HepG2 (cell line): Measurements from ENCODE around the gene SULT1E1. TPM values are rescaled to one million over a fixed set of nuclear protein-coding genes. Genes with fewer than 3 reads are reported as not detected.

Source experiments
- ATAC-seq: fragments of 200-7000 bp; cut with Tn5 transposase; 3 replicates; pipeline ENCODE4 v1.9.1; 2020; ENCODE audit warnings: mild to moderate bottlenecking, moderate library complexity
- BruUV-seq: library from RNA; stranded (reverse); fragments of 400-500 nt; replicated peaks from 2 replicates; lab custom pipeline; 2021; lab: Mats Ljungman, UMichigan
- CTCF ChIA-PET: fragments of 300-600 bp; formaldehyde crosslinking; extraction: SDS; loops from one replicate; lab custom pipeline; 2021; ENCODE audit warnings: low total read pairs, inconsistent platforms, low intra/inter-chr PET ratio; lab: Yijun Ruan, JAX
- POLR2A ChIA-PET: fragments of 350-600 bp; sonication (Branson Sonifier 250); formaldehyde crosslinking; loops from one replicate; lab custom pipeline; 2020; ENCODE audit warnings: antibody characterized with exemption, inconsistent platforms; lab: Yijun Ruan, JAX
- DNase-seq: peaks from one replicate; pipeline ENCODE4 v3.0.0-alpha.2; 2015; ENCODE audit warnings: low spot score
- FAIRE-seq: peaks from 3 replicates; lab custom pipeline; 2011; peaks lifted over from hg19 to GRCh38; lab: Jason Lieb, UNC
- H2AFZ ChIP-seq: one replicate; pipeline ENCODE4 v1.6.1; 2011; ENCODE audit warnings: low read length, inconsistent platforms
- H3K27ac ChIP-seq: fragments of 300-600 bp; 3 replicates; pipeline ENCODE4 v1.8.0; 2011; ENCODE audit warnings: mixed run types, mild to moderate bottlenecking, mixed read lengths, low read length, inconsistent platforms; ENCODE audit not compliant: insufficient read depth; ENCODE audit errors: extremely low read length
- H3K27me3 ChIP-seq, 2 experiments: fragments of 200-600 bp in 1 of 2; 2 replicates in 1 of 2; 3 replicates in 1 of 2; pipeline versions ENCODE4 v1.6.0 to v1.8.0; 2011; ENCODE audit warnings: low read length in 2 of 2, mild to moderate bottlenecking in 2 of 2, moderate library complexity in 2 of 2, inconsistent platforms in 1 of 2; ENCODE audit not compliant: insufficient read depth in 2 of 2, control insufficient read depth in 1 of 2
- H3K36me3 ChIP-seq, 2 experiments: fragments of 200-600 bp in 1 of 2; replicated peaks in 1 of 2; 2 replicates in 1 of 2; 3 replicates in 1 of 2; pipeline versions ENCODE4 v1.5.1 to v1.8.0; 2011; ENCODE audit warnings: low read length in 2 of 2, inconsistent platforms in 1 of 2; ENCODE audit not compliant: insufficient read depth in 2 of 2, control insufficient read depth in 1 of 2
- H3K4me1 ChIP-seq: 2 replicates; pipeline ENCODE4 v1.5.1; 2012; ENCODE audit warnings: low read length, inconsistent platforms; ENCODE audit not compliant: insufficient read depth
- H3K4me2 ChIP-seq: 2 replicates; pipeline ENCODE4 v1.6.0; 2011; ENCODE audit warnings: low read depth, low read length, inconsistent platforms
- H3K4me3 ChIP-seq, 3 experiments: fragments of 200-600 bp in 1 of 3; sonication (generic), shearing (Covaris generic) in 1 of 3; replicated peaks in 1 of 3; 2 replicates each; pipeline ENCODE4 v1.5.1; 2011 to 2016; ENCODE audit warnings: low read length in 3 of 3, inconsistent platforms in 2 of 3, low read depth in 2 of 3, mild to moderate bottlenecking in 2 of 3, control low read depth in 1 of 3, mixed read lengths in 1 of 3; ENCODE audit not compliant: insufficient read depth in 1 of 3
- H3K79me2 ChIP-seq: one replicate; pipeline ENCODE4 v1.6.1; 2011; ENCODE audit warnings: low read length, inconsistent platforms; ENCODE audit not compliant: insufficient read depth
- H3K9ac ChIP-seq: 2 replicates; pipeline ENCODE4 v1.6.0; 2011; ENCODE audit warnings: mild to moderate bottlenecking, low read depth, low read length, inconsistent platforms; ENCODE audit not compliant: insufficient read depth
- H3K9me3 ChIP-seq: 2 replicates; pipeline ENCODE4 v1.5.1; 2012; ENCODE audit warnings: mild to moderate bottlenecking, low read length
- H4K20me1 ChIP-seq: 2 replicates; pipeline ENCODE4 v1.6.0; 2011; ENCODE audit warnings: inconsistent platforms, mild to moderate bottlenecking, low read length, moderate library complexity; ENCODE audit not compliant: insufficient read depth
- HNRNPK ChIP-seq: fragments of 200-400 bp; formaldehyde crosslinking; IDR thresholded peaks from 2 replicates; pipeline ENCODE4 v1.6.1; 2018; ENCODE audit warnings: low read length, low read depth, moderate library complexity, mild to moderate bottlenecking; ENCODE audit not compliant: poor library complexity, severe bottlenecking
- IKZF1 ChIP-seq: fragments of 450-650 bp; IDR thresholded peaks from 2 replicates; pipeline ENCODE4 v1.7.1; 2016
- MAFK ChIP-seq, 2 experiments: IDR thresholded peaks in 1 of 2; conservative IDR thresholded peaks in 1 of 2; 2 replicates each; pipeline ENCODE4 v1.6.1; 2011; ENCODE audit warnings: improper control_type of control experiment in 2 of 2, low read length in 2 of 2
- NR3C1 ChIP-seq: sonication (generic); formaldehyde crosslinking; IDR thresholded peaks from 2 replicates; pipeline ENCODE4 v1.4.0; 2020; ENCODE audit warnings: missing genetic modification reagents
- SMAD1 ChIP-seq: sonication (generic); formaldehyde crosslinking; IDR thresholded peaks from 2 replicates; pipeline ENCODE4 v1.4.0; 2020; ENCODE audit warnings: missing genetic modification reagents, low read depth, mild to moderate bottlenecking, borderline replicate concordance
- TOPORS ChIP-seq: sonication (generic); formaldehyde crosslinking; IDR thresholded peaks from 2 replicates; pipeline ENCODE4 v1.8.0; 2023; ENCODE audit warnings: mild to moderate bottlenecking, missing genetic modification reagents
- ZNF264 ChIP-seq: sonication (generic); formaldehyde crosslinking; IDR thresholded peaks from 2 replicates; pipeline ENCODE4 v1.4.0; 2020; ENCODE audit warnings: missing genetic modification reagents
- WGBS: methylation state at CpG from one replicate; pipeline ENCODE4 v1.1.6; 2017; ENCODE audit warnings: low lambda C conversion rate; 5-methylcytosine and 5-hydroxymethylcytosine counted together
- in situ Hi-C: cut with HindIII; loops from 2 replicates; pipeline ENCODE4 v1.10.0; 2017; ENCODE audit warnings: low pct_unique_long_range_greater_than_20kb; ENCODE audit not compliant: extremely low pct_ligation_motif_present
- intact Hi-C: fragments of 100-400 bp; cut with micrococcal nuclease; formaldehyde crosslinking; loops from one replicate; pipeline ENCODE4 v1.10.0; 2022; ENCODE audit not compliant: unreplicated experiment
- polyA plus RNA-seq, 8 experiments: library from polyadenylated mRNA; depleted of rRNA in 3 of 8; stranded (reverse) in 7 of 8; unstranded in 1 of 8; fragments of >200 nt; fragmentation: Illumina TruSeq in 4 of 8; extraction: Trizol in 4 of 8; gene quantifications; 2 replicates each; pipeline versions ENCODE4 v1.2.1 to v1.2.3, GENCODE V29; 2011 to 2016; ENCODE audit warnings: low read depth in 4 of 8, missing spikeins in 1 of 8, mixed read lengths in 1 of 8; ENCODE audit not compliant: insufficient read depth in 1 of 8
- total RNA-seq, 5 experiments: library from RNA; depleted of rRNA; stranded (reverse); fragments of >200 nt; fragmentation: Illumina TruSeq; extraction: Trizol; gene quantifications; 2 replicates each; pipeline ENCODE4 v1.2.3, GENCODE V29; 2016; ENCODE audit warnings: low read depth in 1 of 5
- TF ChIP-seq, protein P1 (sequence below): sonication (generic); formaldehyde crosslinking; IDR thresholded peaks from 2 replicates; pipeline ENCODE4 v1.4.0; 2020; ENCODE audit warnings: missing genetic modification reagents, mild to moderate bottlenecking, borderline replicate concordance
- TF ChIP-seq, protein P2 (sequence below): sonication (generic); formaldehyde crosslinking; conservative IDR thresholded peaks from 2 replicates; pipeline ENCODE4 v1.4.0; 2020; ENCODE audit warnings: missing genetic modification reagents
- TF ChIP-seq, protein P3 (sequence below): sonication (generic); formaldehyde crosslinking; IDR thresholded peaks from 2 replicates; pipeline ENCODE4 v1.8.0; 2023; ENCODE audit warnings: mild to moderate bottlenecking, missing genetic modification reagents
- TF ChIP-seq, protein P4 (sequence below): sonication (generic); formaldehyde crosslinking; IDR thresholded peaks from 2 replicates; pipeline ENCODE4 v1.4.0; 2020; ENCODE audit warnings: missing genetic modification reagents, borderline replicate concordance

SULT1E1 gene
- total and polyA plus RNA-seq, 2 of the 13 experiments (the other 11 are each of a cell fraction or from before 2014, with no cell fraction given), result 1.7 to 3.9 TPM

DNA sequence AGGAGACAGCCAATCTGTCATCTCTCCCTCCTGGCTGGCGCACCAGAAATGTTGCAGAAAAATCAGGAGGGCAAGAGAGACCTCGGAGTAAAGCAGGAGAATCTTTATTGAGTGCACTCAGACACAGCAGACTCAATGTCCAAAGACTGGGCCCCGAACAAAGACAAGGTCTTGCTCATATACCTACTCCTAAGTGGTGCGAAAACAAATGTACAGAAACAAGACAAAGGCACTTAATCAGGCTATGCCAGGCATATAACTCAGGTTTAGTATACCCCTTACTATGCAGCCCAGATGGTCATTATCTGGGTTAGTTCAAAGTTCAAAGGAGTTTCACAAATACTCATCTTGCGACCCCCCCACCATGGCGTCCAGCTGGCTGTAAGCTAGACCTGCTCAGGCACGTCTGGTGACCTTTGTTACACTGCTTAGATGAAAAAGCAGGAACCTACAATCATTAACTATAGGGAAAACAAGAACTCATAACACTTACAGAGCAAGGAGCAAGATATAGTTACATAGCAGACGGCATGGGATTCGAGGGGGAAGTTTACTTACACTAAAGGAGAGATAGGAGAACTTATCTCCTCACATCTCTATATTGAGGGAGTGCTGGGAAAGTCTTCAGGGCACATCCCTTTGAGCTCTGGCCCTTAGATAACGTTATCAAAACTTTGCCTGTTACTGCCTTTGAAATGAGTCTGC, 27.5 kb downstream of the SULT1E1 start:
- Histone ChIP-seq H3K27ac (peak overlapping the region; percentile 93), H3K9me3 (peaks cover 5% of the 10 kb centered on the region; the same call in 1 of the 2 replicates), H3K4me1 (peaks cover 85% of the 10 kb centered on the region), H3K36me3 (no peaks in the 10 kb centered on the region), H3K4me2 (peak overlapping the region; percentile 68), H2AFZ (no peak overlapping the region), H3K79me2 (peaks cover 3% of the 10 kb centered on the region), H4K20me1 (no peaks in the 10 kb centered on the region), H3K27me3 (no peaks in the 10 kb centered on the region), H3K9ac (peak overlapping the region; percentile 73), H3K4me3 (peak overlapping the region in 1 of 3 experiments; percentile 36; a peak in 1 of 6 replicates)
- ChIA-PET POLR2A (interaction anchor here (0.6 to 4.0 kb wide), 10 partner anchors 9 to 350 kb away, joined by 3 to 56 read pairs (median 6); partner anchors contain the start of gene SULT1E1), CTCF (no interaction called here)
- ATAC-seq (peak; percentile 94), FAIRE-seq (peak; percentile 90), DNase-seq (peak; percentile 99)
- WGBS, result 9% methylated on average over 10 of the region's 10 CpGs
- in situ Hi-C loops, result loop anchor here (5.0 kb wide), 1 partner anchor 350 kb away; no protein-coding TSS in a partner anchor
- BruUV-seq, result no TSS peak
- intact Hi-C loops, result loop anchor here (1.0 to 2.0 kb wide), 3 partner anchors 9 to 350 kb away; no protein-coding TSS in a partner anchor
- peak; percentile 94 for TF ChIP-seq ZNF264 (CRISPR knock-in tag)
- TF ChIP-seq MAFK (conservative IDR thresholded peaks at IDR 0.05 in 1 of 2, IDR thresholded peaks at IDR 0.05 in 1 of 2; ENCODE audit: low read length in 2 of 2), result no peak
- peak; percentile 45; the same call in 1 of the 2 replicates for TF ChIP-seq TOPORS (CRISPR knock-in tag)
- no peak for TF ChIP-seq IKZF1
- TF ChIP-seq, protein P1, sequence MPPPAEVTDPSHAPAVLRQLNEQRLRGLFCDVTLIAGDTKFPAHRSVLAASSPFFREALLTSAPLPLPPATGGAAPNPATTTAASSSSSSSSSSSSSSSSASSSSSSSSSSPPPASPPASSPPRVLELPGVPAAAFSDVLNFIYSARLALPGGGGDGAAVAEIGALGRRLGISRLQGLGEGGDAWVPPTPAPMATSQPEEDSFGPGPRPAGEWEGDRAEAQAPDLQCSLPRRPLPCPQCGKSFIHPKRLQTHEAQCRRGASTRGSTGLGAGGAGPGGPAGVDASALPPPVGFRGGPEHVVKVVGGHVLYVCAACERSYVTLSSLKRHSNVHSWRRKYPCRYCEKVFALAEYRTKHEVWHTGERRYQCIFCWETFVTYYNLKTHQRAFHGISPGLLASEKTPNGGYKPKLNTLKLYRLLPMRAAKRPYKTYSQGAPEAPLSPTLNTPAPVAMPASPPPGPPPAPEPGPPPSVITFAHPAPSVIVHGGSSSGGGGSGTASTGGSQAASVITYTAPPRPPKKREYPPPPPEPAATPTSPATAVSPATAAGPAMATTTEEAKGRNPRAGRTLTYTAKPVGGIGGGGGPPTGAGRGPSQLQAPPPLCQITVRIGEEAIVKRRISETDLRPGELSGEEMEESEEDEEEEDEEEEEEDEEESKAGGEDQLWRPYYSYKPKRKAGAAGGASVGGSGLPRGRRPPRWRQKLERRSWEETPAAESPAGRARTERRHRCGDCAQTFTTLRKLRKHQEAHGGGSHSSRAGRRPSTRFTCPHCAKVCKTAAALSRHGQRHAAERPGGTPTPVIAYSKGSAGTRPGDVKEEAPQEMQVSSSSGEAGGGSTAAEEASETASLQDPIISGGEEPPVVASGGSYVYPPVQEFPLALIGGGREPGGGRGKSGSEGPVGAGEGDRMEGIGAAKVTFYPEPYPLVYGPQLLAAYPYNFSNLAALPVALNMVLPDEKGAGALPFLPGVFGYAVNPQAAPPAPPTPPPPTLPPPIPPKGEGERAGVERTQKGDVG (CRISPR knock-in tag), result no peak
- TF ChIP-seq, protein P2, sequence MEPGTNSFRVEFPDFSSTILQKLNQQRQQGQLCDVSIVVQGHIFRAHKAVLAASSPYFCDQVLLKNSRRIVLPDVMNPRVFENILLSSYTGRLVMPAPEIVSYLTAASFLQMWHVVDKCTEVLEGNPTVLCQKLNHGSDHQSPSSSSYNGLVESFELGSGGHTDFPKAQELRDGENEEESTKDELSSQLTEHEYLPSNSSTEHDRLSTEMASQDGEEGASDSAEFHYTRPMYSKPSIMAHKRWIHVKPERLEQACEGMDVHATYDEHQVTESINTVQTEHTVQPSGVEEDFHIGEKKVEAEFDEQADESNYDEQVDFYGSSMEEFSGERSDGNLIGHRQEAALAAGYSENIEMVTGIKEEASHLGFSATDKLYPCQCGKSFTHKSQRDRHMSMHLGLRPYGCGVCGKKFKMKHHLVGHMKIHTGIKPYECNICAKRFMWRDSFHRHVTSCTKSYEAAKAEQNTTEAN (CRISPR knock-in tag), result peak; percentile 88; the same call in 1 of the 2 replicates
- TF ChIP-seq NR3C1, result no peak
- TF ChIP-seq, protein P3, sequence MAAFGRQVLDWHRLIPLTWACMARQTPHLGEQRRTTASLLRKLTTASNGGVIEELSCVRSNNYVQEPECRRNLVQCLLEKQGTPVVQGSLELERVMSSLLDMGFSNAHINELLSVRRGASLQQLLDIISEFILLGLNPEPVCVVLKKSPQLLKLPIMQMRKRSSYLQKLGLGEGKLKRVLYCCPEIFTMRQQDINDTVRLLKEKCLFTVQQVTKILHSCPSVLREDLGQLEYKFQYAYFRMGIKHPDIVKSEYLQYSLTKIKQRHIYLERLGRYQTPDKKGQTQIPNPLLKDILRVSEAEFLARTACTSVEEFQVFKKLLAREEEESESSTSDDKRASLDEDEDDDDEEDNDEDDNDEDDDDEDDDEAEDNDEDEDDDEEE (CRISPR knock-in tag), result no peak
- TF ChIP-seq, protein P4, sequence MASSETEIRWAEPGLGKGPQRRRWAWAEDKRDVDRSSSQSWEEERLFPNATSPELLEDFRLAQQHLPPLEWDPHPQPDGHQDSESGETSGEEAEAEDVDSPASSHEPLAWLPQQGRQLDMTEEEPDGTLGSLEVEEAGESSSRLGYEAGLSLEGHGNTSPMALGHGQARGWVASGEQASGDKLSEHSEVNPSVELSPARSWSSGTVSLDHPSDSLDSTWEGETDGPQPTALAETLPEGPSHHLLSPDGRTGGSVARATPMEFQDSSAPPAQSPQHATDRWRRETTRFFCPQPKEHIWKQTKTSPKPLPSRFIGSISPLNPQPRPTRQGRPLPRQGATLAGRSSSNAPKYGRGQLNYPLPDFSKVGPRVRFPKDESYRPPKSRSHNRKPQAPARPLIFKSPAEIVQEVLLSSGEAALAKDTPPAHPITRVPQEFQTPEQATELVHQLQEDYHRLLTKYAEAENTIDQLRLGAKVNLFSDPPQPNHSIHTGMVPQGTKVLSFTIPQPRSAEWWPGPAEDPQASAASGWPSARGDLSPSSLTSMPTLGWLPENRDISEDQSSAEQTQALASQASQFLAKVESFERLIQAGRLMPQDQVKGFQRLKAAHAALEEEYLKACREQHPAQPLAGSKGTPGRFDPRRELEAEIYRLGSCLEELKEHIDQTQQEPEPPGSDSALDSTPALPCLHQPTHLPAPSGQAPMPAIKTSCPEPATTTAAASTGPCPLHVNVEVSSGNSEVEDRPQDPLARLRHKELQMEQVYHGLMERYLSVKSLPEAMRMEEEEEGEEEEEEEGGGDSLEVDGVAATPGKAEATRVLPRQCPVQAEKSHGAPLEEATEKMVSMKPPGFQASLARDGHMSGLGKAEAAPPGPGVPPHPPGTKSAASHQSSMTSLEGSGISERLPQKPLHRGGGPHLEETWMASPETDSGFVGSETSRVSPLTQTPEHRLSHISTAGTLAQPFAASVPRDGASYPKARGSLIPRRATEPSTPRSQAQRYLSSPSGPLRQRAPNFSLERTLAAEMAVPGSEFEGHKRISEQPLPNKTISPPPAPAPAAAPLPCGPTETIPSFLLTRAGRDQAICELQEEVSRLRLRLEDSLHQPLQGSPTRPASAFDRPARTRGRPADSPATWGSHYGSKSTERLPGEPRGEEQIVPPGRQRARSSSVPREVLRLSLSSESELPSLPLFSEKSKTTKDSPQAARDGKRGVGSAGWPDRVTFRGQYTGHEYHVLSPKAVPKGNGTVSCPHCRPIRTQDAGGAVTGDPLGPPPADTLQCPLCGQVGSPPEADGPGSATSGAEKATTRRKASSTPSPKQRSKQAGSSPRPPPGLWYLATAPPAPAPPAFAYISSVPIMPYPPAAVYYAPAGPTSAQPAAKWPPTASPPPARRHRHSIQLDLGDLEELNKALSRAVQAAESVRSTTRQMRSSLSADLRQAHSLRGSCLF (CRISPR knock-in tag), result no peak
- TF ChIP-seq HNRNPK, result no peak
- no peak for TF ChIP-seq SMAD1 (CRISPR knock-in tag)
